HG03378 (cell line): Measurements from ENCODE around the gene GAS7.
"Not testable (repeated sequence)": the region's sequence is repeated elsewhere in the genome, so short reads cannot be mapped to it uniquely, and the experiment has no call there.

ENCODE experiments used
- ATAC-seq: cut with Tn5 transposase; IDR thresholded peaks from one replicate; pipeline ENCODE4 v1.9.1; 2021; ENCODE audit warnings: mild to moderate bottlenecking, moderate library complexity; ENCODE audit not compliant: unreplicated experiment

The GAS7 gene

DNA sequence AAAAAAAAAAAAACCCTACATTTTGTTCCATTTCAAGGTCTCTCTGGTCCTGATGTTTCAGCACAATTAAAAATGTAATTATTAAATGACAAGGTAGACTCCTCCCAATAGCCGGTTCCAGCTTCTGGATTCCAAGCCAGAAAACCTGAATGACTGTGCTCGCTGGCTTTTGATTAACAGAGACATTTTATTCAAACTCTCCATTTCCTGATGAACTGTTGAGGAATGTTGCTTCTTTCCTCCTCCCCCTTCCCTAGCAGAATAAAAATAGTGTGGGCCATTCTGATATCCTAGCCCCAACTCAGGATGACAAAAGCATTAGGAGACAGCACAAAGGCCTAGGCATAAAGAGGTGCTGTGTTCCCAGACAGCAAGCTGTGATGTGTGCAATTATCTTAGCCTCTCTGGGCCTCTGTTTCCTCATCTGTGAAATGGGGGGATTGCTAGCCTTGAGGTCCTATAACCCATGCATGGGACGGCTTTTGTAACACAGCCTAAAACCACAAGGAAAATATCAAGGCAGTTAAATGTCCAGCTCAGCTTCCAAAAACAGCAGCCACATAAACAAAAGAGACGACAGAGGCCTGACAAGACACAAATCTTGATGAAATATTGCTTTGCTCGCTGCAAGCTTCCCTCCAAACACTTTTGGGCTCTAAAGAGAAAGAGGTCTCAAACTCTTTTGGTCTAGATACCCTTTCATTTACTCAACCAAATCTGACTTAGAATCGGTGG, 166.1 kb downstream of the GAS7 start:
- no peak for ATAC-seq

DNA sequence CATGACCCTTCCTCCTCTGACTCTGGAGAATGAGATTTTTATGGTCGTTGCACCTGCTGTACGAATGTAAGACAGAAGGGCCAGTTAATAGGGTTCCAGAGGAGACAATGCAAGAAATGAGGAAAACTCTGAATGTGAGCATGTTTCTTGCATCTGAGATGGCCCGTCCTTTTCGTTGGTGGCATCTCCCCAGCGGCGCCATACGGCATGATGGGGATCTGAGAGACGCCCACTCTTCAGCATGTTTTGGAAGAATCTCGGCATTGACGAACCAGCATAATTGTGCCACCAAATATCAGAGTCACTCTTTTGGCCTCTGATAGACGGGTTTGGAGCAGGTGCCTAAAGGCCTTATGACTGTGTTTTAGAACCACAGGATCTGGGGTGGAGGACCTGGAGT, 166.8 kb downstream of the GAS7 start:
- ATAC-seq: no peak

DNA sequence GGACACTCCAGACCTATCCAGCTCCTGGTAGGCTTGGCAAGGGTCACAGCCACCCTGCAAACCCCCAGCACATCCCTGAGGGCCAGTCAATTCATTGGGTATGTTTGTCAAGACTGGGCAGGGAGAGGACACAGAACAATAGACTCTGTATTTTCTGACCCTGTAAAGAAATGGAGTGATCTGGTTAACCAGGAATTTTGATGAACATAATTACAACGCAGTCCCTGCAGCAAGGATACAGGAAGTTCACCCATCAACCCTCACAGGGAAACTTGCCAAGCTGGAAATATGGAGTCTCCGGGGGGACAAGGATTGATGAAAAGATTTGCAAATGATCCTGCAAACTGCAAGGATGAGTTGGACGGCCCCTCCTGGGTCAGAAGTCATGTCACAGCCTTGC, 167.3 kb downstream of the GAS7 start:
- no peak for ATAC-seq

DNA sequence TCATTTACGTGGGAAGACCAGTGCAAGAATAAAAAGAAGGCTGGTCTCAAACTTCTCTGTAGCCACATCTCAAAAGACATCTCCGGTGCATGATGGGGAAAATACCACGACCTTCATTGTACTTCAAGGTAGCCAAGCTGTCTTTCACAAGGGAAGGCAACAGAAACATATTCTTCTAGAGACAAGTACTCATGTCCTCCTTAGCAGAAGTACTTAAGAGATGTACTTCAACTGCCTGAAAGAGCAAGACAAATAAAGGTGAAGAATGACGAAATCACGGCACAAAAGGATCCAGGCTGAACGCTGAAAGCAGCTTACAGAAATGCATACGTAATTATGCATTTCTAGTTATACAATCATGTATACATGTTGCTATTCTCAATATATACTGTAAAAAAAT, 169.3 kb downstream of the GAS7 start:
- no peak for ATAC-seq

DNA sequence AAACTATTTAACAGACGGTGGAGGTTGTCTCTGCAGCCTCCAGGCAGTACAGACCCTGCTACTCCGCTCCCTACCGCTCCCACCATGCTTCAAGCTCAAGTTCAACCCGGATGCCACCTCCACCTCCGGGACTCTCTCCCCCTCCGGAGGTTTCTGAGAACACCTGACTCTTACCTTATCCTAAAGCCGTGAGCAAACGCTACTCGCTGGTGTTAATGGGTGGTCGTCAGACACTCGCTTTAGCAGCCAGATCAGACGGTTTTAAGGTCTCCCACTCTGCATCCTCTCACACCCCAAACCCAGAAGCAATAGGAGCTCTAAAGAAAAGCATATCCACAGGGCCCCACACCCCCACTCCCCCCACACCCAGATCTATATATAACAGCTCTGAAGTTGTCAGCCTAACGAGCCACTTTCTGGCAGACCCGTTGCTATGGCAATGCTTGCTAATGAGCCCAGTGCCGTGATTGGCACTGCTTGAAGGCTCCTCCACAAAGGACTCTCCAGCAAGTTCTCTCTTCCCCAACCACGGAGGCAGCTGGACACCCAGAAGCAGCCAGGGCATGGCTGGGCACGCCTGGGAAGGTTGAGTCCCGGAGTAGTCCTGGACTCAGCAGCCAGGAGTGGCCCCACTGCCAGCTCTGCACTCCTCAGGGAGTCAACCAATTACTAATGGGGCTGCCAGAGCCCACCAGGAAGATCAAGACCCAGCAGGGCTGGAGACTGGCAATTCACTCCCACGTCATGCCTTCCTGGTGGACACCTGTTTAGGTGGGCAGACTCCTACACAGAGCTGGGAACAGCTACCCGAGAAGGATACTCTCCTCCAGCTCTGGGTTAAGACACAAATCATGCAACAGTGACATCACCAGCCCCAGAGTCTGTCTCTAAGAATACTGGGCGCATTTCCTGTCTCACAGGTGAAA, 172.2 kb downstream of the GAS7 start:
- ATAC-seq: no peak

DNA sequence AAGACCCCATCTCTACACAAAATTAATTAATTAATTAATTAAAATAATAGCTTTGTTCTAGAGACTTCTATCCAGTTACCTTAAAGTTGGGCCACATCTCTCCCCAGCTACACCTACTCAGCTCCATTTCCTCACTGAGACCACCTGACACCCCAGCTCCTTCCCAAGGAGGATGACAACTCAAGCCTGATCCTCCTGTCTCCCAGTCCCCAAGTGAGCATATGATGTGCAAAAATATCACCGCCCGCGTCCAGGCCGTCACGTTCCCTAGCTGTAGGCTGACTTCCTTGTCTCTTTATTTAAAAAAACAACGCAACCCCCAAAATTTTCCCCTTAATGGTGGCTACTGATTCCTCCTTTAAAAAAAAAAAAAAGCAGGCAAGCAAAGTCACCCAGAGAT, 173.2 kb downstream of the GAS7 start:
- ATAC-seq: no peak

DNA sequence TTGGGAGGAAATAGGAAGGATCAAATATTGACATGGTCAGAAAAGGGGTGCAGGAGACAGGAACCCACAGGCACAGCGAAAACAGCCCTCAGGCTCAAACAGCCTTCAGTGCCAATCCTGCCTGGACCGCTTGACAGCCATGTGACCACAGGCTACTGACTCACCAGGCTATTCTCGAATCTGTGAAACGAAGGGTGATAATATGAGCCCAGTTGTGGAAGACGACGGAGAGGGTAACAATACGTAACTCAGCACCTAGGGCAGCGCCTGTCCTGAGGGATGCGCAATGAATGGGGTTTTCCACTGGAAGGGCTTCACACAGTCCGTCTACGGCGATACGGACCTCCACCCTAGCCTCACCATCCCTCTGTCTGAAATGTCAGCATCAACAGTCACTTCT, 176.0 kb downstream of the GAS7 start:
- ATAC-seq: no peak

DNA sequence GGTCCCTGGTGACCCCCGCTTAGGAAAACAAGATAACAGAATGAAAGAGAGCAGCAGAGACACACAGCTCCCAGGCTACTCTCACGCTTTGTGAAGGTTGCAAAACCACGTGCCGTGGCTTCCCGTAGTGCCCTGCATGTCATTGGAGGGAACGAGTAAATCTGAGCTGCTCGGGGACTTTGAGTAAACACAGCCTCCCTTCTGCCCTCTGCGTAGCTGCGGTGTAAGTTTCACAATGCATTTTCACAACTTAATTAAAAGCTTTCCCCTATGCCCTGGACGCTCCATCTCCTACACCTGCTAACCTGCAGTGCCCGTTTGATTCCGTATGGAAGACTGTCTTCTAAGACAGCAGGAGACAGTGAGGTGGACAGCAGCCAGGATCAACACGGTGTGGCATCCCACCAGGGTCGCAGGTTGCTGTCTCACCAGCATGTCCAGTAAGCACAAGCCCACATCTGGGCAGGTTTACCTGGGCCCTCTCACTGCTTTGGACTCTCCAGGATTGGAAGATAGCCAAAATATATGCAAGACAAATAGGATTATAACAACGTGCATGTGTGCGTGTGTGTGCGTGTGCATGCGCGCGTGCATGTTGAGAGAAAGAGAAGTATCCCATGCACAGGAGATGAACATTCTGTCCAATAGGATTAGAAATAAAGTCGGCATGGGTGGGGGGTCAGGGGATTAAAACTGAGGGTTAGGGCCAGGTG, 177.0 kb downstream of the GAS7 start:
- ATAC-seq: no peak

DNA sequence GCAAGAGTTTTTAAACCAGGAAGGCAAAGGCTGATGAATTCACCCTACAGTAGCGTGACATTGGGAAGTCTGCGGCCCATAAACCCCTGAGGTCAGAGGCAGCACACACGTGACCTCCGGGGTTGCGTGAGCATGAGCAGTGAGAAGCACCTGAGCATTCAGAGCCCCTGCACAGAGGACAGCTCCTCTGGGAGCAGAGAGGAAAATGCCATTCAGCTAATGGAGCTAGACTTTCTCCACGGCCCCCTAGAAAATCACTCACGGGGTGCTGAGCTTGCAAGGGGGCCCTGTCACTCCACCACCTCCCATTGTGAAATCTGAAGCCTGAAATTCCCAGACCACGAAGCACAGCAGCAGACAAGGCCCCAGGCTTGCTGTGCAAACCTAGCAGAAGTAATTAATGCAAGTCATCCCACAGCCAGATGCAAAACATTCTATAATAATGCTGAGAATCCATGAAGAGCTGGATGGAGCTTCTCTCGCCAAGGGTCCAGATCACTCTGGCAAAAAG, 178.4 kb downstream of the GAS7 start:
- ATAC-seq: no peak

DNA sequence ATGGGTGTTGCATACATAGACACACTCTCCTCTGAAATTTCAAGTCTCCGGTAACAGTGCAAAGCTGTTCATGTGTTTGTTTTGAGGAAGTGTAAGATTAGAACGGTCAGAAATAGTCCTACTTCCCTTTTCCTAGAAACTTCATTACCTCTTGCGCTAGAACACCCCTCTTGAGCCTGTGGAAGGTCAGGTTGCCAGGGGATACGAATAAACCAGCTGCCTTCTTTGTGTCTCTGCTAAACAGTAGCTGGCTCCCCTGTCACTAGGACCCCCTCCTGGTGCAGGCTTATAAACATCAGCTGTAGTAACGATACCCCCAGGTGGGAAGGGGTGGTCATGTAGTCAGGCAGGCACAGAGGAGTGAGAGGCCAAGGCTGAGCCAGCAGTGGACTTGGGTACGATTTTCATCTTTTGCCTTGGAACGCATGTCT, 179.9 kb downstream of the GAS7 start:
- ATAC-seq: peak; percentile 56

DNA sequence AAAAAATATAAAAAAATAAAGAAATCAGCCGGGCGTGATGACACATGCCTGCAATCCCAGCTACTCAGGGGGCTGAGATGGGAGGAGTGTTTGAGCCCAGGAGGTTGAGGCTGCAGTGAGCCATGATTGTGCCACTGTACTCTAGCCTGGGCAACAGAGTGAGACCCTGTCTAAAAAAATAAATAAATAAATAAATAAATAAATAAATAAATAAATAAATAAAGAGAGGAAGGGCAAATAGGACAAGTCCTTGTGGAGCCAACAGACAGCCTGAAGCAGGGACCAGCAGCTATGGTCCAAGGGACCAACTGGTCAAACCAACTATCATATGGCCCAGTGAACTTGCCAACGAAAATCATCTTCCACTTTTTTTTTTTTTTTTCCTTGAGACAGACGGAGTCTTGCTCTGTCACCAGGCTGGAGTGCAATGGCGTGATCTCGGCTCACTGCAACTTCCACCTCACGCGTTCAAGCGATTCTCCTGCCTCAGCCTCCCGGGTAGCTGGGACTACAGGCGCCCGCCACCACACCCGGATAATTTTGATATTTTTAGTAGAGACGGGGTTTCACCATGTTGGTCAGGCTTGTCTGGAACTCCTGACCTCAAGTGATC, 181.3 kb downstream of the GAS7 start:
- not testable (repeated sequence) for ATAC-seq

DNA sequence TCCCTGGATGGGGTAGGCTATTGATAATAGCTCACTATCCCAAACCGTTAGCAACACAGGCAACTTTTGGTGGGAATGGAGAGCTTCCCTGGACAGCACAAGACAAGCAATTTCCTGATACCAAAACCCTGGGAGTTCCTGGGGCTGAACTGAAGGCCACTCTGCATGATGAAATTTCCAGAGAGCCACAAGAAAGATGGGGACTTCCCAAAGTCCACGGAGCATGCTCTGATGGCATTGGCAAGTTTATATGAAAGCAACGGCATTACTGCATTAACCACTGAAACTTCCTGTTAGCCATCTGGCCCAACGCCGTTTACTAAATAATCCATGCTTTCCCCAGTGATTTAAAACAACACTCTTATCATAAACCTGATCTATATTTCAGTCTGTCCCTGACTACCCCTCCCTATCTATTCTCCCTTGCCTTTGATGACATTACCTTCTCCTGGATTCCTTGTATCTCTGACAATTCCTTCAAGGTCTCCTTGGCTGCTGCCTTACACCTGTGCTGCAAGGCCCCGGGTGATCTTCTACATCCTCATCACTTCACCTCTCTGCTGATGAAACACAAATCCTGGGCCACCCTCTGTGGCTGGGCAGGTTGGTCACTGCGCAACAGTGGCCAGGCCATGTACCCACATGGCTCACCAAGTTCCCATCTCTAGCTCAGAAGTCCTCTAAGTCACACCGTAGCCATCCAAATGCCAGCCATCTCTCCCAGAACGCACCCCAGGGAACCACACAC, 184.9 kb downstream of the GAS7 start:
- peak; percentile 60 for ATAC-seq

DNA sequence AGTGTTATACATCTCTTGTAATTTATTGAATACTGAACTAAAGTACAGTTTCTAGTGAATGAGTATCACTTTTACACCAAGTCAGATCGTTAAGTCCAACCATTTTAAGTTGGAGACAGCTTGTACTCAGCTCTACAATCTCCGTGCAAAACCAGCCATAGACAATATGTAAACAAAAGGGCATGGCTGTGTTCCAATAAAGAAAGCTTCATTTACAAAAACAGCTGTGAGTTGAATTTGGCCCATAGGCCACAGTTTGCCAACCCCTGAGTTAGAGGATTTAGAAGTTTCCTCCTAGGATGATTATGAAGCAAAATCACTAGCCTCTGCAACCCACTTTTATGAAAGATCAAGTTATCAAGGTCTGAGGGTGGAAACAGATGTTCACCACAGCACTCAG, 187.7 kb downstream of the GAS7 start:
- no peak for ATAC-seq

DNA sequence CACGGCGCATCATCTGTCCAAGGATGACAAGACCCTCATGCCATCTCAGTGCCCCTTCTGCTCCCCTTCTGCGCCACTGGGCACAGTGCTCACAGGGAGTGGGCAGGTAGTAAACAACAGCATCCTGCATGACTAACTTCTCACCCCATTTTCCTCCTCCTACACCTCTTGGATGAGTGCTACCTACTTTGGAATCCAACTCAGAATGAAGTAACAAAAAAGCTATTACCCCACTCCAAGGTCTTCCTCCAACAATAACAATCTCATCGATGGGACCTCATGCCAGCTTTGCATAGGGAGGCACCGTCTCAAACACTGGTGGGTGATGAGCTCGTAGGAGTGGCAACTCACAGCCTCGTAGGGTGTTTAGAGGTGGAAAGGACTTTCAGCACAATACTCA, 194.7 kb downstream of the GAS7 start:
- ATAC-seq: no peak

DNA sequence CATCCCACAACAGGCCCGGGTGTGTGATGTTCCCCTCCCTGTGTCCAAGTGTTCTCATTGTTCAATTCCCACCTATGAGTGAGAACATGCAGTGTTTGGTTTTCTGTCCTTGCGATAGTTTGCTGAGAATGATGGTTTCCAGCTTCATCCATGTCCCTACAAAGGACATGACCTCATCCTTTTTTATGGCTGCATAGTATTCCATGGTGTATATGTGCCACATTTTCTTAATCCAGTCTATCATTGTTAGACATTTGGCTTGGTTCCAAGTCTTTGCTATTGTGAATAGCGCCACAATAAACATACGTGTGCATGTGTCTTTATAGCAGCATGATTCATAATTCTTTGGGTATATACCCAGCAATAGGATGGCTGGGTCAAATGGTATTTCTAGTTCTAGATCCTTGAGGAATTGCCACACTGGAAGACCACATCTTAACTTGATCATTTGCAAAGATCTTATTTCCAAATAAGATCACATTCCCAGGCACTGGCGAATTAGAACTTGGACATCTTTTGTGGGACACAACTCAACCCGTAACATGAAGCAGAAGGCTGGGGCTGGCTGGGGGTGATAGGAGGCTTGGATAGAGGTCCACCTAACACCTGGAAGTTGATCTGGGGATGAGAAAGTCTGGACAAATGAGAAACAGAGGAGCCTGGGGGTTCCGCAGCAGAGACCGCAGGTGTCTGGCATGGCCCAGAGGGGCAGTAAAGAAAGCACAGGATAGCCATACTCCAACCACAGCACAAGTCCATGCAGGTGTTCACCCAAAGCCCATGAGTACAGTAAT, 195.6 kb downstream of the GAS7 start:
- ATAC-seq: not testable (repeated sequence)

DNA sequence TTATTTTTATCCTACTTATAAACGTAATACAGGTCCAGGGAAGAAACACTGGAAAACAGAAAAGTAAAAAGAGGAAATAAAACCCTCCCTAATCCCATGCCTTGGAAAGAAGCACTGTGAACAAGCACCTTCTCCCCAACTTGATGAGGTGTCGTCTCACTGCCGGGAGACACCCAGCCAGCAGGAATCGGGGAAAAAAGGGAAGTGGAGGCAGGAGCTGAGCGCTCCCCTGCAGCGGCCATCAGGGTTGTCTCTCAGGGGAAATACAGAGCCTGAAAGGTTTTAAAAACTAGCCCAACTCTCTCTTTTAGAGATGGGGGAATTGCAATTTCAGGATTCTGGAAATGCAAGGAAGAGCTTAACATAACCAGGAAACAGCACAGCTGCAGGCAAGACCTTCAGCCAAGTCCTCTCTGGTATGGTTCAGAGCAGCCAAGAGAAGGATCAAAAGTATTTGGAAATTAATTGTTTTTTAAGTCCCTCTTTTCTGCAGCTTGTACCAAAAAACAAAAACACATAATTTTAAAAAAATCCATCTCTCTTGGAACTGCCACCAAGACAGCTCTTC, 197.0 kb downstream of the GAS7 start:
- no peak for ATAC-seq

DNA sequence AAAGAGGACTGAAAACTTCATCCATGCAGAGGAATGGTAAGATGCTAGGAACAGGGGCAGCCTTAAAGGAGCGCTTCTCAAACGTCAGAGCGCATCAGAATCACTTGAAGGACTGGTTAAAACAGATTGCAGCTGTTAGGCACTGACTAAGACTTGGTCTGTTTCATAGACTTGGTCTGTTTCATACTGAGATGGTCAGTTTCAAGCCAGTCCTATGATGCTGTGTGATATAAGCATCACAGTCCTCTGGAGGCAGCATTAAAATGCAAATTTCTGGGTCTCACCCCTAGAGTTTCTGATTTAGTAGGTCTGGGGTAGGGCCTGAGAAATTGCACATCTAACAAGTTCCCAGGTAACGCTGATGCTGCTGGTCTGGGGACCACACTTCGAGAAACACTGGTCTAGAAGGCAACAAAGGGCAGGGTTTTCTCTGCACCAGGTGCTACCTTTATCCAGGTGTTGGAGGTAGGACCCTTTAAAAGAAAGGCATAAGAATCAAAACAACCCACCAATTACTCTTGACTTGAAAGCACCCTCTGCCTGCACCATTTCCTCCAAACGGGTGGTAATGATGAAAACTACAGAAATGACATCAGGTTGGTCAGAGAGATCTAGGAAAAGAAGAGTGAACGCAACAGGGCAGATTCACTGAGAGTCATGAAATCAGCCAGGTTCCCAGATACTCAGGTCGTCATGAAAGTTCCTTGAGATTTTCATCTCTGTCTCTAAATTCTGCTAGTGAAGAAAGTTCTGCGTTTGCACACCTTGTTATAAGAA, 198.3 kb downstream of the GAS7 start:
- no peak for ATAC-seq

DNA sequence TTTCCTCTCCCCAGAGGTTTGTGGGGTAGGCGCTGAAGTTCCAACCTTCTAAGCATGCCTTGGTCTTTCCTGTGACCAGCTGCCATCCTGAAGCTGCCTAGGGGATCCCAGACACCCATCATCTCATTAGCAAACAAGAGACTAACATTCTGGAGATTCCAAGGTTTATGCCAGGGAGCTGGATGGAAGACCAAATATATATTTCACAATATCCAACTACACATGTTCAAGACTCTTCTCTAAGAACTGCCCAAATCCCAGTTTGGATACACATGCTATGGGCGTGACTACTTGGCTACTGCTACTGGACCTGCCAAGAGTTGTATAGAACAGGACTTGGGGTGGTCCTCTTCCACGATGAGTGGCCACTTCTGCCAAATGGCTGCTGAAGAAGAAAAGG, 200.3 kb downstream of the GAS7 start:
- ATAC-seq: no peak
